Naive thymus-derived CD4-positive, alpha-beta T cell (primary cell): ENCODE results near the gene ZMIZ2. TPM values are rescaled to one million over a fixed set of nuclear protein-coding genes. Genes with fewer than 3 reads are reported as not detected.

Experiments used
- ATAC-seq: fragments of 150-1000 bp; cut with Tn5 transposase; 2 replicates; pipeline ENCODE4 v1.10.0; 2021; ENCODE audit warnings: mild to moderate bottlenecking, moderate library complexity
- CTCF ChIA-PET: fragments of 350-600 bp; sonication (Branson Sonifier 250); formaldehyde crosslinking; loops from one replicate; lab custom pipeline; 2021; ENCODE audit warnings: antibody characterized with exemption; lab: Charles Lee
- POLR2A ChIA-PET: fragments of 350-600 bp; sonication (Branson Sonifier 250); formaldehyde crosslinking; loops from one replicate; lab custom pipeline; 2021; ENCODE audit warnings: antibody characterized with exemption, inconsistent platforms; lab: Charles Lee
- DNase-seq, 9 donors: peaks; one replicate each; pipeline versions ENCODE4 v3.0.0 to v3.0.0-alpha.2; 2020 to 2022; ENCODE audit warnings: mixed read lengths in 1 of 9
- H3K27ac ChIP-seq: one replicate; pipeline ENCODE4 v1.7.0; 2013; ENCODE audit warnings: mild to moderate bottlenecking, low read depth, low read length, moderate library complexity
- H3K27me3 ChIP-seq, 2 donors: one replicate each; pipeline ENCODE4 v1.7.0; 2013; ENCODE audit warnings: low read length in 2 of 2, mild to moderate bottlenecking in 2 of 2, moderate library complexity in 2 of 2; ENCODE audit not compliant: control insufficient read depth in 2 of 2, insufficient read depth in 2 of 2
- H3K36me3 ChIP-seq, 3 experiments: 1 replicate in 2 of 3; 2 replicates in 1 of 3; pipeline ENCODE4 v1.7.0; 2013; ENCODE audit warnings: low read length in 3 of 3, mild to moderate bottlenecking in 3 of 3, moderate library complexity in 1 of 3; ENCODE audit not compliant: insufficient read depth in 3 of 3, control insufficient read depth in 2 of 3
- H3K4me1 ChIP-seq, 2 donors: one replicate each; pipeline ENCODE4 v1.7.0; 2013; ENCODE audit warnings: low read length in 2 of 2, mild to moderate bottlenecking in 2 of 2, moderate library complexity in 1 of 2; ENCODE audit not compliant: control insufficient read depth in 2 of 2, insufficient read depth in 2 of 2
- H3K4me3 ChIP-seq: 2 replicates; pipeline ENCODE4 v1.7.0; 2013; ENCODE audit warnings: mild to moderate bottlenecking, low read length
- H3K9me3 ChIP-seq, 3 experiments: 1 replicate in 2 of 3; 2 replicates in 1 of 3; pipeline ENCODE4 v1.7.0; 2013; ENCODE audit warnings: low read length in 3 of 3; ENCODE audit not compliant: control insufficient read depth in 2 of 3
- H3K27ac Mint-ChIP-seq, 9 donors: one replicate each; pipeline ENCODE4 v1.8.0; 2020 to 2022; ENCODE audit warnings: mixed read lengths in 9 of 9, mild to moderate bottlenecking in 8 of 9, moderate library complexity in 5 of 9, inconsistent platforms in 2 of 9
- H3K27me3 Mint-ChIP-seq, 5 donors: one replicate each; pipeline ENCODE4 v1.8.0; 2021 to 2022; ENCODE audit warnings: mixed read lengths in 5 of 5, mild to moderate bottlenecking in 1 of 5
- H3K36me3 Mint-ChIP-seq, 5 donors: one replicate each; pipeline ENCODE4 v1.8.0; 2020 to 2022; ENCODE audit warnings: mixed read lengths in 5 of 5, mild to moderate bottlenecking in 3 of 5, inconsistent platforms in 1 of 5
- H3K4me1 Mint-ChIP-seq, 7 donors: one replicate each; pipeline ENCODE4 v1.8.0; 2020 to 2022; ENCODE audit warnings: mixed read lengths in 7 of 7, mild to moderate bottlenecking in 3 of 7, inconsistent platforms in 1 of 7
- H3K4me3 Mint-ChIP-seq, 10 donors: one replicate each; pipeline ENCODE4 v1.8.0; 2020 to 2022; ENCODE audit warnings: mild to moderate bottlenecking in 10 of 10, mixed read lengths in 10 of 10, moderate library complexity in 6 of 10, inconsistent platforms in 2 of 10
- H3K9me3 Mint-ChIP-seq, 11 donors: one replicate each; pipeline ENCODE4 v1.8.0; 2020 to 2022; ENCODE audit warnings: mixed read lengths in 11 of 11, mild to moderate bottlenecking in 4 of 11, inconsistent platforms in 1 of 11, moderate library complexity in 1 of 11
- intact Hi-C, 2 donors: fragments of 100-400 bp; cut with micrococcal nuclease; formaldehyde crosslinking; loops; one replicate each; pipeline ENCODE4 v1.15.1; 2023
- polyA plus RNA-seq, 2 donors: library from polyadenylated mRNA; unstranded; fragments of 300-500 nt; fragmentation: Illumina TruSeq; gene quantifications; one replicate each; pipeline ENCODE4 v1.2.3, GENCODE V29; 2021
- total RNA-seq, 6 experiments: library from RNA in 5 of 6; stranded (reverse) in 5 of 6; gene quantifications; 1 replicate in 5 of 6; 2 replicates in 1 of 6; pipeline ENCODE4 v1.2.3 and lab custom pipeline; 2021 to 2026

Gene ZMIZ2
- total and polyA plus RNA-seq, 7 experiments from 2014 or later = 4.4 to 187 (median 143) TPM

DNA sequence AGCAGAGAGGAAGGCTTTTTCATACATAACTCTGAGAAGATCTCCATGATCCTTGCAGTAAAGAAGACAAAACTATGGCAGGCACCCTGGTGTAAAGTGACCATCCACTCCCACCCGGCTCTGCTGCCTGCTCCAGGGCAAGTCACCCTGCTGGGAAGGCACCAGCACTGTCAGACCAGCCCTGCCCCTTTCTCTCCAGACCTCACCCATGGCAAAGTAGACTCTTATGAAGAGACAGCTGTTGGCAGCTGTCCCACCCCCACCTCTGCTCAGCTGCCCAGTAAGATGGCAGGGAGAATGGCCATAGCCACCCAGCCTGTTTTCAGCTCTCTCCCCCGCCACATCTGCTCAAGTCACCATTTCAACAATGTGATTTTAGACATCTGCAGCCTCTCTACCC is 8.6 kb upstream of the ZMIZ2 start:
- peaks cover 0 to 2% (median 0%) of the 10 kb centered on the region in 11 donors for H3K9me3 Mint-ChIP-seq
- H3K9me3 ChIP-seq = no peaks in the 10 kb centered on the region
- no peaks in the 10 kb centered on the region for H3K27me3 Mint-ChIP-seq
- no peaks in the 10 kb centered on the region for H3K36me3 ChIP-seq
- no peaks in the 10 kb centered on the region for H3K36me3 Mint-ChIP-seq
- DNase-seq (no peak), ATAC-seq (no peak)
- H3K27ac ChIP-seq = no peak overlapping the region
- H3K4me3 Mint-ChIP-seq = no peak overlapping the region
- H3K4me3 ChIP-seq = no peak overlapping the region
- intact Hi-C loops = no loop called here
- peaks cover 0 to 2% of the 10 kb centered on the region in 2 donors for H3K4me1 ChIP-seq
- H3K27me3 ChIP-seq = no peaks in the 10 kb centered on the region
- peaks cover 0 to 22% (median 18%) of the 10 kb centered on the region in 7 donors for H3K4me1 Mint-ChIP-seq
- H3K27ac Mint-ChIP-seq = no peak overlapping the region
- ChIA-PET POLR2A (no interaction called here), CTCF (no interaction called here)

DNA sequence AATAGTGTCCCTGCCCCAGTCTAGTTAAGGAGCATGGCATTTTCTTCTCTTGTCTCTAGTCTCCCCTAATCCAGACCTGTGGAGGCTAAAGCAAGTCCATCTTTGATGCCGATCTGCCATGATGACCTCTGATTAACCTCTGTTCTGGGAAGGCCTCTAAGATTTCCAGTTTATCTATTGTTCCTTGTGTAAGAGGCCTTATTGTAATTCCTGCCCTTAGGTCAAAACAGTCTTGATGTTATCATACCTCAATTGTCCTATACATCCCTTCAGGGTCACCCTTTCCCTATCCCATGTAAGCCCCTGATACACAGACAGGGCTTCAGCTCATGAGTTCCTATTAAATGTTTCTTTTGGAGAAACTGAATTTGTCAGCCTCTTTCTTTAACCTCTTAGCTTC is 4.9 kb upstream of the ZMIZ2 start:
- Mint-ChIP-seq H3K9me3 (peaks cover 0 to 3% (median 0%) of the 10 kb centered on the region in 11 donors), H3K36me3 (no peaks in the 10 kb centered on the region)
- no peak for DNase-seq

DNA sequence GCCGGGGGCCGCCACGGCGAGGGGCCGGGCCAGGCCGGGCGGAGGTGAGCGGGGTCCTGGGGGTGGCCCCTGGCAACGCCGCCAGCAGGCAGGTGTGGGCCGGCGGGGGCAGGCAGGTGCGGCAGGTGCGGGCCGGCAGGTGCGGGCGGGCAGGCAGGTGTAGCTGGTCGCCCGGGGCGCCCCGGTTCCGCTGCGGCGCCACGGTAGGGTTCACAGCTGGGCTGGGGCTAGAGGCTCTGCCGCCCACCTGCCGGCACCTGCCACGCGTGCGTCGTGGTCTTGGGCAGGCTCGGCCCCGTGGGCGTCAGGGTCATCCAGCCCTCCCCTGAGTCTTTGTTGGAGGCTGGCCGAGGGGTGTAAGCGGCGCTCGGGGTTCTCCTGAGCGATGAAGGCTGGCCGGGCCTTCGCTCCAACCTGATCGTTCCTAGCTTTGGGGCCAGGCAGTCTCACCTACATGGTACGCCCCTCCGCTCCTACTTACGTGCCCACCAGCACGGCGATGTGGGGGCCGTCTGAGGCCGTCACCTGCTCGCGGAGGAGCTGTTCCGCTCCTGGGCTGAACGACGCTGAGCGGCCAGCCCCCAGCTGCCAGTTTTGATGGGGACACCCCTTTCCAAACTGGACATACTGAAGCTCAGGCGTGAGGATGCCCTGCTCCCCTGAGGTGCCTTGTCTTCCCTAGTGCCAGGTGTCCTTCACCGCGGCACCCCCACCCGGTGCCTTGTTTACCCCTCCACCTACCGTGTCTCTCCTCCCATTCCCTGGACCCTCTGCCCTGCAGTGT is 493 bp downstream of the ZMIZ2 start:
- CTCF ChIA-PET = no interaction called here
- peaks cover 21 to 25% of the 10 kb centered on the region in 2 donors for H3K4me1 ChIP-seq
- Mint-ChIP-seq H3K27ac (peak overlapping the region; percentile 38 to 93 (median 83)), H3K4me3 (peak overlapping the region; percentile 77 to 92 (median 86)), H3K9me3 (peaks cover 0 to 1% (median 0%) of the 10 kb centered on the region in 11 donors), H3K27me3 (no peaks in the 10 kb centered on the region), H3K36me3 (peaks cover 0 to 14% (median 0%) of the 10 kb centered on the region in 5 donors), H3K4me1 (peaks cover 26 to 62% (median 44%) of the 10 kb centered on the region in 7 donors)
- POLR2A ChIA-PET = interaction anchor here (1.0 to 2.7 kb wide), 12 partner anchors 13 to 177 kb away, joined by 3 to 22 read pairs (median 6); partner anchors contain the start of genes OGDH, PPIA, PURB and TMED4
- peak overlapping the region; percentile 98 for H3K27ac ChIP-seq
- ATAC-seq (no peak), DNase-seq (no peak)
- H3K36me3 ChIP-seq = no peaks in the 10 kb centered on the region
- no peaks in the 10 kb centered on the region for H3K27me3 ChIP-seq
- no peaks in the 10 kb centered on the region for H3K9me3 ChIP-seq
- H3K4me3 ChIP-seq = peak overlapping the region; percentile 64
- intact Hi-C loops = loop anchor here in 1 of 2 donors (1.0 to 2.0 kb wide), 11 partner anchors 47 to 823 kb away; partner anchors contain the start of genes H2AZ2, NUDCD3, OGDH and POLM

More for the DNA sequence above, 4.9 kb upstream of the ZMIZ2 start:
- Histone ChIP-seq H3K4me1 (no peaks in the 10 kb centered on the region), H3K9me3 (no peaks in the 10 kb centered on the region), H3K27ac (no peak overlapping the region), H3K27me3 (no peaks in the 10 kb centered on the region), H3K4me3 (no peak overlapping the region), H3K36me3 (no peaks in the 10 kb centered on the region)
- CTCF ChIA-PET = interaction anchor here (1.2 kb wide), 1 partner anchor 43 kb away, joined by 3 read pairs; no protein-coding TSS in a partner anchor
- intact Hi-C loops = no loop called here
- POLR2A ChIA-PET = interaction anchor here (0.6 to 1.1 kb wide), 2 partner anchors 55 to 132 kb away, joined by 3 to 4 read pairs; no protein-coding TSS in a partner anchor
- Mint-ChIP-seq H3K4me3 (peak overlapping the region in 1 of 10 donors; percentile 42), H3K27ac (peak overlapping the region in 1 of 9 donors; percentile 65), H3K27me3 (no peaks in the 10 kb centered on the region), H3K4me1 (peaks cover 7 to 33% (median 19%) of the 10 kb centered on the region in 7 donors)
- ATAC-seq = no peak

DNA sequence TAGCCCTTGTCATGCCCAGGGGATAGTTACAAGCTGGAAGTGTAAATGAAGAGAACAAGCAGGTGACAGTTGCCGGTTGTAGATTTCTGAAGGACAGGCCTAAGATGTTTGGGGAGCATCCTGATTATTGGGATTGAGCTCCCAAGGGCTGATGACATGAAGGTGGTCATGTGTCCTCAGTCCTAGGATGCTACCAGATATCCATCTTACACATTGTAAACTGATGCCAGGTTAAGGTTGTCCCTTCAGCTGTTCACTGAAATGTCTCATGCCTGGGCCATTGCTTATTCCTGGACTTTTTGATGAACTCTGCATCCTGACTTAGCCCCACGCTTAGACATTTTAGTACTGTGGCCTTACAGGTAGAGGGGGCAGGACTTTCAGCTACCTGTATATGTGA is 1.3 kb downstream of the ZMIZ2 start:
- Histone ChIP-seq H3K4me3 (peak overlapping the region; percentile 64), H3K9me3 (no peaks in the 10 kb centered on the region), H3K27ac (peak overlapping the region; percentile 98), H3K36me3 (no peaks in the 10 kb centered on the region), H3K4me1 (peaks cover 26 to 33% of the 10 kb centered on the region in 2 donors), H3K27me3 (no peaks in the 10 kb centered on the region)
- H3K9me3 Mint-ChIP-seq = peaks cover 0 to 1% (median 0%) of the 10 kb centered on the region in 11 donors
- H3K27ac Mint-ChIP-seq = peak overlapping the region; percentile 78 to 93 (median 83)
- peaks cover 0 to 14% (median 0%) of the 10 kb centered on the region in 5 donors for H3K36me3 Mint-ChIP-seq
- DNase-seq (no peak), ATAC-seq (no peak)
- H3K27me3 Mint-ChIP-seq = no peaks in the 10 kb centered on the region
- intact Hi-C loops = loop anchor here (2.0 to 5.0 kb wide), 6 partner anchors 19 to 361 kb away; partner anchors contain the start of genes CCM2 (in 1 of the 2), TBRG4 (in 1 of the 2) and TMED4 (in 1 of the 2)
- peaks cover 29 to 65% (median 50%) of the 10 kb centered on the region in 7 donors for H3K4me1 Mint-ChIP-seq
- peak overlapping the region; percentile 77 to 92 (median 86) for H3K4me3 Mint-ChIP-seq
- ChIA-PET POLR2A (interaction anchor here (0.5 to 2.7 kb wide), 15 partner anchors 12 to 260 kb away, joined by 3 to 22 read pairs (median 5); partner anchors contain the start of genes OGDH, PURB and TMED4), CTCF (interaction anchor here (0.6 to 1.3 kb wide), 3 partner anchors 46 to 821 kb away, joined by 3 read pairs; no protein-coding TSS in a partner anchor)

DNA sequence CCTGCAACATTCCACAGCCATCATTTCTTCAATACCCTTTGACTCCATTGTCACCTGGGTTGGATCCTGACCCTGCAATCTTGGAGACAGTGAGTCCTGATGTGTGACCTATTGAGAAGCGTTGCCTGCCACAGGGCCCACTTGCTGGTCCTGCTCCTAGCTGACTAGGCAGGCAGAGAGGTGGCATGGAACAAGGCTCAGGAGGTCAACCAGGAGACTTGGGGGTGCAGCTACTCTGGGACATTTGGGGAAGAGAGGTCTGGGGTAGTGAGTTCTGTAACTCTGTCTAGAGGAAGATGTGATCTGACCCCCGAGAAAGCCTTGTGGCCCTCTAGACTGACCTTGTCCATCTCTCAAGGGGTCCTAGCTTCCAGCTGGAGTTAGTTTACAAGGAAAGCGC is 1.8 kb downstream of the ZMIZ2 start:
- Histone ChIP-seq H3K9me3 (no peaks in the 10 kb centered on the region), H3K27me3 (no peaks in the 10 kb centered on the region), H3K4me3 (peak overlapping the region; percentile 64), H3K36me3 (no peaks in the 10 kb centered on the region), H3K27ac (peak overlapping the region; percentile 98), H3K4me1 (peaks cover 30 to 36% of the 10 kb centered on the region in 2 donors)
- ChIA-PET CTCF (interaction anchor here (0.6 to 1.3 kb wide), 3 partner anchors 45 to 127 kb away, joined by 3 read pairs; no protein-coding TSS in a partner anchor), POLR2A (interaction anchor here (0.6 to 2.7 kb wide), 14 partner anchors 12 to 670 kb away, joined by 3 to 22 read pairs (median 6); partner anchors contain the start of genes OGDH, PURB and TMED4)
- Mint-ChIP-seq H3K9me3 (peaks cover 0 to 1% (median 0%) of the 10 kb centered on the region in 11 donors), H3K27ac (peak overlapping the region; percentile 78 to 93 (median 83)), H3K27me3 (no peaks in the 10 kb centered on the region), H3K4me3 (peak overlapping the region; percentile 77 to 92 (median 86)), H3K36me3 (peaks cover 0 to 14% (median 0%) of the 10 kb centered on the region in 5 donors), H3K4me1 (peaks cover 32 to 68% (median 53%) of the 10 kb centered on the region in 7 donors)
- ATAC-seq (no peak), DNase-seq (no peak)
- intact Hi-C loops = loop anchor here (2.0 to 5.0 kb wide), 5 partner anchors 18 to 250 kb away; partner anchors contain the start of genes CCM2 (in 1 of the 2) and TMED4 (in 1 of the 2)
